Measurements from ENCODE around the gene CCP110. TPM values are rescaled to one million over a fixed set of nuclear protein-coding genes. Genes with fewer than 3 reads are reported as not detected.

CCP110 gene
- total RNA-seq, 1 experiment from 2014 or later = 42.1 TPM

DNA sequence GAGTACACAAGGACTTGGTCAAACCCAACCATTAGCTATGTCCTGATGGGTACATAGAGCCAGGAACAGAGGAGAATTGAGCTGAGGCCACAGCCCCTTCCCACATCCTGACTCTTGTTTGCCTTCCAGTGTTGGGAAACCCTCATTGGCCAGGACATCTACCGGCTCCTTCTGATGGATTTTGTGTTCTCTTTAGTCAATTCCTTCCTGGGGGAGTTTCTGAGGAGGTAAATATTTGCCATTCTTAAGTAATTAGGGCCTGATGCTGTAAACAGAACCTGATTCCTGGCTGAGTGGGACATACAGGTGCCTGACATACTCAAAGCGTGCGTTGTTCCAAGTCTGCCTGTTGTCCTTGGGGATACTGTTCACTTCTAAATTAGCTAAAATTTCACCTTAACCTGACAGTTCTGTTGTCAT lies 44.4 kb upstream of the CCP110 start:
- DNase-seq (ENCODE audit: low spot score) = no peak
- Histone ChIP-seq H3K9me3 (ENCODE audit: low read depth, low read length, poor library complexity, severe bottlenecking) (no peaks in the 10 kb centered on the region), H3K4me1 (ENCODE audit: insufficient read depth, low read length, poor library complexity, severe bottlenecking) (no peaks in the 10 kb centered on the region), H3K36me3 (ENCODE audit: insufficient read depth, low read length, poor library complexity, severe bottlenecking) (no peaks in the 10 kb centered on the region), H3K4me3 (ENCODE audit: low read depth, low read length, poor library complexity, severe bottlenecking) (no peak overlapping the region), H3K27me3 (replicated peaks; ENCODE audit: insufficient read depth, low read depth, low read length, poor library complexity) (no peaks in the 10 kb centered on the region), H3K27ac (ENCODE audit: low read depth, low read length, poor library complexity, severe bottlenecking) (no peak overlapping the region)
- BruUV-seq (replicated peaks) = no TSS peak
- ChIA-PET CTCF (no interaction called here), POLR2A (ENCODE audit: low non-redundant PET) (no interaction called here)
- intact Hi-C loops (cut with micrococcal nuclease; ENCODE audit: unreplicated experiment) = no loop called here
- no peak for TF ChIP-seq EZH2 (IDR thresholded peaks at IDR 0.05; ENCODE audit: borderline replicate concordance, low read depth, low read length, poor library complexity, severe bottlenecking)
- TF ChIP-seq, protein P1, sequence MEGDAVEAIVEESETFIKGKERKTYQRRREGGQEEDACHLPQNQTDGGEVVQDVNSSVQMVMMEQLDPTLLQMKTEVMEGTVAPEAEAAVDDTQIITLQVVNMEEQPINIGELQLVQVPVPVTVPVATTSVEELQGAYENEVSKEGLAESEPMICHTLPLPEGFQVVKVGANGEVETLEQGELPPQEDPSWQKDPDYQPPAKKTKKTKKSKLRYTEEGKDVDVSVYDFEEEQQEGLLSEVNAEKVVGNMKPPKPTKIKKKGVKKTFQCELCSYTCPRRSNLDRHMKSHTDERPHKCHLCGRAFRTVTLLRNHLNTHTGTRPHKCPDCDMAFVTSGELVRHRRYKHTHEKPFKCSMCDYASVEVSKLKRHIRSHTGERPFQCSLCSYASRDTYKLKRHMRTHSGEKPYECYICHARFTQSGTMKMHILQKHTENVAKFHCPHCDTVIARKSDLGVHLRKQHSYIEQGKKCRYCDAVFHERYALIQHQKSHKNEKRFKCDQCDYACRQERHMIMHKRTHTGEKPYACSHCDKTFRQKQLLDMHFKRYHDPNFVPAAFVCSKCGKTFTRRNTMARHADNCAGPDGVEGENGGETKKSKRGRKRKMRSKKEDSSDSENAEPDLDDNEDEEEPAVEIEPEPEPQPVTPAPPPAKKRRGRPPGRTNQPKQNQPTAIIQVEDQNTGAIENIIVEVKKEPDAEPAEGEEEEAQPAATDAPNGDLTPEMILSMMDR (conservative IDR thresholded peaks at IDR 0.05; ENCODE audit: low read depth, low read length) = no peak

DNA sequence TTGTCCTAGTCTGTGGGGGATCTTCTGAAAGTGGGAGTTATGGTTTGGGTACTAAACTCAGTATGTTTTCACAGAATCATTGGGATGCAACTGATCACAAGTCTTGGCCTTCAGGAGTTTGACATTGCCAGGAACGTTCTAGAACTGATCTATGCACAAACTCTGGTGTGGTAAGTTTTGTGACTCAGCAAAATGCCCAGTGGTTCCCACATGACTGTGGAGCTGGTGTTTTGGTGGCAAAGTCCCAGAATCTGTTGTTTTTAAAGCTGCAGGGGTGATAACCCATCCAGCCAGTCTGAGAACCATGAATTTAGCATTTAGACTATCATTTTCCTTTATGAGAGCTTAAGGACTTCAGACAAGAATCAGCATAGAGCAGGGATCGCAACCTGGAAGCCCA lies 42.4 kb upstream of the CCP110 start:
- Histone ChIP-seq H3K4me3 (ENCODE audit: low read depth, low read length, poor library complexity, severe bottlenecking) (no peak overlapping the region), H3K4me1 (ENCODE audit: insufficient read depth, low read length, poor library complexity, severe bottlenecking) (no peaks in the 10 kb centered on the region), H3K27me3 (replicated peaks; ENCODE audit: insufficient read depth, low read depth, low read length, poor library complexity) (no peaks in the 10 kb centered on the region), H3K9me3 (ENCODE audit: low read depth, low read length, poor library complexity, severe bottlenecking) (no peaks in the 10 kb centered on the region), H3K36me3 (ENCODE audit: insufficient read depth, low read length, poor library complexity, severe bottlenecking) (no peaks in the 10 kb centered on the region), H3K27ac (ENCODE audit: low read depth, low read length, poor library complexity, severe bottlenecking) (no peak overlapping the region)
- BruUV-seq (replicated peaks) = no TSS peak
- ChIA-PET POLR2A (ENCODE audit: low non-redundant PET) (no interaction called here), CTCF (no interaction called here)
- no peak for TF ChIP-seq EZH2 (IDR thresholded peaks at IDR 0.05; ENCODE audit: borderline replicate concordance, low read depth, low read length, poor library complexity, severe bottlenecking)
- TF ChIP-seq, protein P1 (conservative IDR thresholded peaks at IDR 0.05; ENCODE audit: low read depth, low read length) = no peak
- DNase-seq (ENCODE audit: low spot score) = no peak
- intact Hi-C loops (cut with micrococcal nuclease; ENCODE audit: unreplicated experiment) = no loop called here

DNA sequence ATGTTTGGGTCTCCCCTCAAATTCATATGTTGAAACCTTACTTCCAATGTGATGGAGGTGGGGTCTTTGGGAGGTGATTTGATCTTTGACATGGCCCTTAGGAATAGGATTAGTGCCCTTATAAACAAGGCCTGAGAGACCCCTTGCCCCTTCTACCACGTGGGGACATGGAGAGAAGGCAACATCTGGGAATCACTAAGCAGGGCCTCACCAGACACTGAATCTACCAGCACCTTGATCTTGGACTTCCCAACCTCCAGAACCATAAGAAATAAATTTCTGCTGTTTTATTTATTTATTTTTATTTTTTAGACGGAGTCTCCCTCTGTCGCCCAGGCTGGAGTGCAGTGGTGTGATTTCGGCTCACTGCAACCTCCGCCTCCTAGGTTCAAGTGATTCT lies 42.0 kb upstream of the CCP110 start:
- H3K4me1 ChIP-seq (ENCODE audit: insufficient read depth, low read length, poor library complexity, severe bottlenecking) = no peaks in the 10 kb centered on the region
- H3K27me3 ChIP-seq (replicated peaks; ENCODE audit: insufficient read depth, low read depth, low read length, poor library complexity) = no peaks in the 10 kb centered on the region
- no peaks in the 10 kb centered on the region for H3K36me3 ChIP-seq (ENCODE audit: insufficient read depth, low read length, poor library complexity, severe bottlenecking)
- POLR2A ChIA-PET (ENCODE audit: low non-redundant PET) = no interaction called here
- TF ChIP-seq, protein P1 (conservative IDR thresholded peaks at IDR 0.05; ENCODE audit: low read depth, low read length) = no peak
- TF ChIP-seq EZH2 (IDR thresholded peaks at IDR 0.05; ENCODE audit: borderline replicate concordance, low read depth, low read length, poor library complexity, severe bottlenecking) = no peak
- DNase-seq (ENCODE audit: low spot score) = no peak
- intact Hi-C loops (cut with micrococcal nuclease; ENCODE audit: unreplicated experiment) = no loop called here
- no peak overlapping the region for H3K27ac ChIP-seq (ENCODE audit: low read depth, low read length, poor library complexity, severe bottlenecking)
- no peaks in the 10 kb centered on the region for H3K9me3 ChIP-seq (ENCODE audit: low read depth, low read length, poor library complexity, severe bottlenecking)
- H3K4me3 ChIP-seq (ENCODE audit: low read depth, low read length, poor library complexity, severe bottlenecking) = no peak overlapping the region
- BruUV-seq (replicated peaks) = no TSS peak
- CTCF ChIA-PET = no interaction called here
